HuH-7 (cell line): Measurements from ENCODE around the gene SOX13.

Source experiments
- DNase-seq: peaks from one replicate; pipeline ENCODE4 v3.0.0; 2011; ENCODE audit warnings: low spot score

The SOX13 gene

GRCh38 chr1:204154568-204155255 lies 81.8 kb downstream of the SOX13 start:
- no peak for DNase-seq

GRCh38 chr1:204155881-204156280 lies 83.0 kb downstream of the SOX13 start:
- DNase-seq, result no peak

- DNase-seq, result no peak
Observed at GRCh38 chr1:204157962-204158361, 85.0 kb downstream of the SOX13 start.

GRCh38 chr1:204161609-204162493 lies 88.9 kb downstream of the SOX13 start:
- DNase-seq, result no peak

- peak; percentile 93 for DNase-seq
Observed at GRCh38 chr1:204162494-204163074, 89.7 kb downstream of the SOX13 start.

- DNase-seq, result no peak
Observed at GRCh38 chr1:204166219-204166618, 93.3 kb downstream of the SOX13 start, which contains the start of gene REN. REN (minus strand) TSS chr1:204166337; CDS start chr1:204166293, 44 bp downstream.

GRCh38 chr1:204167730-204168129 lies 94.8 kb downstream of the SOX13 start:
- DNase-seq, result no peak

- DNase-seq, result no peak
Observed at GRCh38 chr1:204169858-204170257, 96.9 kb downstream of the SOX13 start.

GRCh38 chr1:204170494-204171155 lies 97.7 kb downstream of the SOX13 start:
- no peak for DNase-seq

GRCh38 chr1:204171751-204172178 lies 98.8 kb downstream of the SOX13 start:
- no peak for DNase-seq

- DNase-seq, result no peak
Observed at GRCh38 chr1:204172404-204173029, 99.6 kb downstream of the SOX13 start.

- DNase-seq, result no peak
Observed at GRCh38 chr1:204174958-204175357, 102.0 kb downstream of the SOX13 start.

GRCh38 chr1:204176049-204176448 lies 103.1 kb downstream of the SOX13 start:
- DNase-seq, result no peak

- DNase-seq, result no peak
Observed at GRCh38 chr1:204177133-204177532, 104.2 kb downstream of the SOX13 start.
